D341Med (cell line): Measurements from ENCODE around the gene POLR3GL.

Experiments used
- DNase-seq: peaks from one replicate; pipeline ENCODE4 v3.0.0; 2012; ENCODE audit warnings: low spot score

POLR3GL gene

GRCh38 chr1:145949219-145949618 is 15.3 kb upstream of the POLR3GL start:
- no peak for DNase-seq

GRCh38 chr1:145951526-145951925 is 13.0 kb upstream of the POLR3GL start:
- DNase-seq, result no peak

- no peak for DNase-seq
Observed at GRCh38 chr1:145952903-145953302, 11.6 kb upstream of the POLR3GL start.

GRCh38 chr1:145953861-145954260 is 10.6 kb upstream of the POLR3GL start:
- no peak for DNase-seq

GRCh38 chr1:145955436-145955835 is 9.1 kb upstream of the POLR3GL start:
- DNase-seq, result no peak

GRCh38 chr1:145956361-145956760 is 8.1 kb upstream of the POLR3GL start:
- no peak for DNase-seq

- DNase-seq, result no peak
Observed at GRCh38 chr1:145956781-145957442, 7.6 kb upstream of the POLR3GL start.

GRCh38 chr1:145957443-145958319 is 6.8 kb upstream of the POLR3GL start, which contains the start of gene LIX1L:
Gene LIX1L, minus strand, starts transcription at chr1:145958017. Its CDS starts 90 bp downstream, at chr1:145957927.
- DNase-seq, result peak; percentile 96

- DNase-seq, result no peak
Observed at GRCh38 chr1:145958734-145959133, 5.8 kb upstream of the POLR3GL start.

- no peak for DNase-seq
Observed at GRCh38 chr1:145959333-145959732, 5.2 kb upstream of the POLR3GL start.

- DNase-seq, result no peak
Observed at GRCh38 chr1:145959957-145960467, 4.5 kb upstream of the POLR3GL start.

- DNase-seq, result peak; percentile 83
Observed at GRCh38 chr1:145960468-145961108, 3.9 kb upstream of the POLR3GL start.

- no peak for DNase-seq
Observed at GRCh38 chr1:145961109-145961424, 3.4 kb upstream of the POLR3GL start.

- no peak for DNase-seq
Observed at GRCh38 chr1:145961425-145962156, 2.9 kb upstream of the POLR3GL start.

GRCh38 chr1:145962157-145963102 is 2.1 kb upstream of the POLR3GL start:
- no peak for DNase-seq

- no peak for DNase-seq
Observed at GRCh38 chr1:145963265-145964019, 1.0 kb upstream of the POLR3GL start.

- no peak for DNase-seq
Observed at GRCh38 chr1:145965119-145965744, 742 bp downstream of the POLR3GL start.

- DNase-seq, result no peak
Observed at GRCh38 chr1:145967288-145967687, 2.8 kb downstream of the POLR3GL start.

GRCh38 chr1:145972580-145972979 is 8.1 kb downstream of the POLR3GL start:
- DNase-seq, result no peak

GRCh38 chr1:145974721-145975120 is 10.2 kb downstream of the POLR3GL start:
- DNase-seq, result no peak
